Measurements from ENCODE around the gene PLCXD1. TPM values are rescaled to one million over a fixed set of nuclear protein-coding genes. Genes with fewer than 3 reads are reported as not detected.
"Not testable (repeated sequence)": the region's sequence is repeated elsewhere in the genome, so short reads cannot be mapped to it uniquely, and the experiment has no call there.

The PLCXD1 gene
- total RNA-seq: 10 to 100 TPM; 52.2 to 72.0 TPM

GRCh38 chrX:281166-281999, at the start of gene PLCXD1:
Gene PLCXD1, plus strand, starts transcription at chrX:281381. Its CDS starts 2,807 bp downstream, at chrX:284188.
- H3K4me1 Mint-ChIP-seq (ENCODE audit: low read depth): peaks cover 34% of the 10 kb centered on the region
- no peaks in the 10 kb centered on the region for H3K9me3 Mint-ChIP-seq
- DNase-seq (peak in 1 of 2 donors; percentile 33), ATAC-seq (replicated peaks in 1 of 2) (no peak)
- peak within 1 kb of the TSS; percentile 67 to 82 for H3K4me3 Mint-ChIP-seq
- H3K27me3 Mint-ChIP-seq (ENCODE audit: low read depth): no peaks in the 10 kb centered on the region
- H3K36me3 Mint-ChIP-seq (ENCODE audit: insufficient read depth in 2 of 2): peaks cover 7 to 11% of the 10 kb centered on the region in 2 donors
- H3K27ac Mint-ChIP-seq: no peak within 1 kb of the TSS

GRCh38 chrX:231637-232277, 49.4 kb upstream of the PLCXD1 start:
- H3K9me3 Mint-ChIP-seq; H3K27ac Mint-ChIP-seq; H3K36me3 Mint-ChIP-seq (ENCODE audit: insufficient read depth in 2 of 2); DNase-seq; H3K27me3 Mint-ChIP-seq (ENCODE audit: low read depth); H3K4me3 Mint-ChIP-seq; H3K4me1 Mint-ChIP-seq (ENCODE audit: low read depth): not testable (repeated sequence)
- peak; percentile 91 to 92 for ATAC-seq (replicated peaks in 1 of 2)

- H3K4me3 Mint-ChIP-seq; H3K27me3 Mint-ChIP-seq (ENCODE audit: low read depth); H3K36me3 Mint-ChIP-seq (ENCODE audit: insufficient read depth in 2 of 2); DNase-seq; H3K27ac Mint-ChIP-seq; H3K4me1 Mint-ChIP-seq (ENCODE audit: low read depth); H3K9me3 Mint-ChIP-seq: not testable (repeated sequence)
- ATAC-seq (replicated peaks in 1 of 2): peak; percentile 58 to 60
Observed at GRCh38 chrX:232278-232655, 48.9 kb upstream of the PLCXD1 start.

- not testable (repeated sequence) for ATAC-seq (replicated peaks in 1 of 2); H3K4me1 Mint-ChIP-seq (ENCODE audit: low read depth); H3K4me3 Mint-ChIP-seq; H3K36me3 Mint-ChIP-seq (ENCODE audit: insufficient read depth in 2 of 2); H3K9me3 Mint-ChIP-seq; DNase-seq; H3K27ac Mint-ChIP-seq; H3K27me3 Mint-ChIP-seq (ENCODE audit: low read depth)
Observed at GRCh38 chrX:236201-236600, 45.0 kb upstream of the PLCXD1 start.

GRCh38 chrX:250965-251364, 30.2 kb upstream of the PLCXD1 start:
- ATAC-seq (replicated peaks in 1 of 2): peak in 1 of 2 donors; percentile 41
- Mint-ChIP-seq H3K9me3 (peaks cover 7 to 13% of the 10 kb centered on the region in 2 donors), H3K27me3 (ENCODE audit: low read depth) (no peaks in the 10 kb centered on the region), H3K36me3 (ENCODE audit: insufficient read depth in 2 of 2) (peaks cover 2 to 6% of the 10 kb centered on the region in 2 donors), H3K4me3 (peak overlapping the region; percentile 67 to 85), H3K4me1 (ENCODE audit: low read depth) (peaks cover 17% of the 10 kb centered on the region), H3K27ac (peak overlapping the region; percentile 96)
- no peak for DNase-seq

GRCh38 chrX:251396-252243, 29.6 kb upstream of the PLCXD1 start:
- H3K27ac Mint-ChIP-seq: peak overlapping the region; percentile 96
- ATAC-seq (replicated peaks in 1 of 2); DNase-seq; H3K27me3 Mint-ChIP-seq (ENCODE audit: low read depth); H3K36me3 Mint-ChIP-seq (ENCODE audit: insufficient read depth in 2 of 2): not testable (repeated sequence)
- H3K4me1 Mint-ChIP-seq (ENCODE audit: low read depth): peaks cover 17% of the 10 kb centered on the region
- peaks cover 7 to 13% of the 10 kb centered on the region in 2 donors for H3K9me3 Mint-ChIP-seq
- peak overlapping the region; percentile 67 to 85 for H3K4me3 Mint-ChIP-seq

GRCh38 chrX:252244-252956, 28.8 kb upstream of the PLCXD1 start:
- H3K27me3 Mint-ChIP-seq (ENCODE audit: low read depth): no peaks in the 10 kb centered on the region
- no peak for ATAC-seq (replicated peaks in 1 of 2)
- peaks cover 7 to 13% of the 10 kb centered on the region in 2 donors for H3K9me3 Mint-ChIP-seq
- peaks cover 17% of the 10 kb centered on the region for H3K4me1 Mint-ChIP-seq (ENCODE audit: low read depth)
- H3K27ac Mint-ChIP-seq: no peak overlapping the region
- no peak for DNase-seq
- H3K4me3 Mint-ChIP-seq: no peak overlapping the region
- H3K36me3 Mint-ChIP-seq (ENCODE audit: insufficient read depth in 2 of 2): peaks cover 2 to 6% of the 10 kb centered on the region in 2 donors

- H3K9me3 Mint-ChIP-seq: peaks cover 7 to 13% of the 10 kb centered on the region in 2 donors
- no peak overlapping the region for H3K4me3 Mint-ChIP-seq
- H3K27ac Mint-ChIP-seq: no peak overlapping the region
- H3K27me3 Mint-ChIP-seq (ENCODE audit: low read depth): no peaks in the 10 kb centered on the region
- peaks cover 2 to 6% of the 10 kb centered on the region in 2 donors for H3K36me3 Mint-ChIP-seq (ENCODE audit: insufficient read depth in 2 of 2)
- ATAC-seq (replicated peaks in 1 of 2) (no peak), DNase-seq (no peak)
- H3K4me1 Mint-ChIP-seq (ENCODE audit: low read depth): peaks cover 17% of the 10 kb centered on the region
Observed at GRCh38 chrX:252957-253291, 28.3 kb upstream of the PLCXD1 start.

GRCh38 chrX:253451-254297, 27.5 kb upstream of the PLCXD1 start:
- Mint-ChIP-seq H3K4me1 (ENCODE audit: low read depth) (peaks cover 17% of the 10 kb centered on the region), H3K27me3 (ENCODE audit: low read depth) (no peaks in the 10 kb centered on the region), H3K27ac (no peak overlapping the region), H3K9me3 (peaks cover 7 to 13% of the 10 kb centered on the region in 2 donors), H3K36me3 (ENCODE audit: insufficient read depth in 2 of 2) (peaks cover 2 to 6% of the 10 kb centered on the region in 2 donors), H3K4me3 (no peak overlapping the region)
- ATAC-seq (replicated peaks in 1 of 2) (no peak), DNase-seq (no peak)

- Mint-ChIP-seq H3K4me1 (ENCODE audit: low read depth) (peaks cover 17% of the 10 kb centered on the region), H3K27me3 (ENCODE audit: low read depth) (no peaks in the 10 kb centered on the region), H3K36me3 (ENCODE audit: insufficient read depth in 2 of 2) (peaks cover 2 to 6% of the 10 kb centered on the region in 2 donors), H3K27ac (no peak overlapping the region), H3K4me3 (no peak overlapping the region), H3K9me3 (peaks cover 7 to 13% of the 10 kb centered on the region in 2 donors)
- ATAC-seq (replicated peaks in 1 of 2) (no peak), DNase-seq (no peak)
Observed at GRCh38 chrX:254630-255215, 26.5 kb upstream of the PLCXD1 start.

- no peak overlapping the region for H3K4me3 Mint-ChIP-seq
- peaks cover 2 to 4% of the 10 kb centered on the region in 2 donors for H3K36me3 Mint-ChIP-seq (ENCODE audit: insufficient read depth in 2 of 2)
- no peaks in the 10 kb centered on the region for H3K27me3 Mint-ChIP-seq (ENCODE audit: low read depth)
- no peak overlapping the region for H3K27ac Mint-ChIP-seq
- DNase-seq: no peak
- no peak for ATAC-seq (replicated peaks in 1 of 2)
- peaks cover 7 to 12% of the 10 kb centered on the region in 2 donors for H3K9me3 Mint-ChIP-seq
- H3K4me1 Mint-ChIP-seq (ENCODE audit: low read depth): peaks cover 14% of the 10 kb centered on the region
Observed at GRCh38 chrX:255923-256331, 25.3 kb upstream of the PLCXD1 start.

All from activated T-cell treated with anti-CD3 and anti-CD28 coated beads, Interleukin-2, amount 50 U/mL, for 72 hours (primary cell).